Measurements from ENCODE around the gene NR6A1.

GRCh38 chr9:124756011-124756410 lies 15.1 kb downstream of the NR6A1 start:
- TF ChIP-seq, protein P1, sequence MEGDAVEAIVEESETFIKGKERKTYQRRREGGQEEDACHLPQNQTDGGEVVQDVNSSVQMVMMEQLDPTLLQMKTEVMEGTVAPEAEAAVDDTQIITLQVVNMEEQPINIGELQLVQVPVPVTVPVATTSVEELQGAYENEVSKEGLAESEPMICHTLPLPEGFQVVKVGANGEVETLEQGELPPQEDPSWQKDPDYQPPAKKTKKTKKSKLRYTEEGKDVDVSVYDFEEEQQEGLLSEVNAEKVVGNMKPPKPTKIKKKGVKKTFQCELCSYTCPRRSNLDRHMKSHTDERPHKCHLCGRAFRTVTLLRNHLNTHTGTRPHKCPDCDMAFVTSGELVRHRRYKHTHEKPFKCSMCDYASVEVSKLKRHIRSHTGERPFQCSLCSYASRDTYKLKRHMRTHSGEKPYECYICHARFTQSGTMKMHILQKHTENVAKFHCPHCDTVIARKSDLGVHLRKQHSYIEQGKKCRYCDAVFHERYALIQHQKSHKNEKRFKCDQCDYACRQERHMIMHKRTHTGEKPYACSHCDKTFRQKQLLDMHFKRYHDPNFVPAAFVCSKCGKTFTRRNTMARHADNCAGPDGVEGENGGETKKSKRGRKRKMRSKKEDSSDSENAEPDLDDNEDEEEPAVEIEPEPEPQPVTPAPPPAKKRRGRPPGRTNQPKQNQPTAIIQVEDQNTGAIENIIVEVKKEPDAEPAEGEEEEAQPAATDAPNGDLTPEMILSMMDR (IDR thresholded peaks at IDR 0.05), result no peak
- no peak for TF ChIP-seq POLR2A (IDR thresholded peaks at IDR 0.05)
